Esophagus squamous epithelium (tissue), 4 donors: ENCODE results near the gene DGKD.

Source experiments
- POLR2A ChIP-seq, 4 donors: fragments of 450-650 bp; IDR thresholded peaks; one replicate each; pipeline ENCODE4 v1.6.1; 2017; ENCODE audit warnings: antibody characterized with exemption in 4 of 4, mild to moderate bottlenecking in 4 of 4, moderate library complexity in 3 of 4
- TF ChIP-seq, protein P1 (sequence below), 6 experiments: fragments of 450-650 bp in 4 of 6; fragments of 200-600 bp in 2 of 6; sonication (generic) in 2 of 6; IDR thresholded peaks; one replicate each; pipeline ENCODE4 v1.5.1; 2016 to 2019; ENCODE audit warnings: antibody characterized with exemption in 6 of 6, mild to moderate bottlenecking in 4 of 6, moderate library complexity in 4 of 6

DNA sequence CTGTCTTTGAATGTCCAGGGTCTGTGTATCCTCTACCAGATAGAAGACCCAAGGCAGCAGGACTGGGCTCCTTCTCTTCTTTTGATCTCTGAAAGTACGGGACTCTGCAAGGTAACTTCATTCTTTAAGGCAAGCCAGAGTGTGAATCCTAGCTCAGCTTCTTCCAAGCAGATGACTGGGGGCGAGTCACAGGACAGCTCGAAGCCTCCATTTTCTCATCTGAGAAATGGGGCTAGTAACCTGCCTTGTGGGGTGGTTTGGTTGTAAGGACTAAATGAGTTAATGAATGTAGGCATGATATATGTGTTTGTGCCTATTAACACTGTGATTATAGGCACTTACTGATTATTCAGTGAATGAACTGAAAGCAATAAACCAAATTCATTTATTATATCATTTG, 46.7 kb downstream of the DGKD start:
- TF ChIP-seq, protein P1, sequence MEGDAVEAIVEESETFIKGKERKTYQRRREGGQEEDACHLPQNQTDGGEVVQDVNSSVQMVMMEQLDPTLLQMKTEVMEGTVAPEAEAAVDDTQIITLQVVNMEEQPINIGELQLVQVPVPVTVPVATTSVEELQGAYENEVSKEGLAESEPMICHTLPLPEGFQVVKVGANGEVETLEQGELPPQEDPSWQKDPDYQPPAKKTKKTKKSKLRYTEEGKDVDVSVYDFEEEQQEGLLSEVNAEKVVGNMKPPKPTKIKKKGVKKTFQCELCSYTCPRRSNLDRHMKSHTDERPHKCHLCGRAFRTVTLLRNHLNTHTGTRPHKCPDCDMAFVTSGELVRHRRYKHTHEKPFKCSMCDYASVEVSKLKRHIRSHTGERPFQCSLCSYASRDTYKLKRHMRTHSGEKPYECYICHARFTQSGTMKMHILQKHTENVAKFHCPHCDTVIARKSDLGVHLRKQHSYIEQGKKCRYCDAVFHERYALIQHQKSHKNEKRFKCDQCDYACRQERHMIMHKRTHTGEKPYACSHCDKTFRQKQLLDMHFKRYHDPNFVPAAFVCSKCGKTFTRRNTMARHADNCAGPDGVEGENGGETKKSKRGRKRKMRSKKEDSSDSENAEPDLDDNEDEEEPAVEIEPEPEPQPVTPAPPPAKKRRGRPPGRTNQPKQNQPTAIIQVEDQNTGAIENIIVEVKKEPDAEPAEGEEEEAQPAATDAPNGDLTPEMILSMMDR (IDR thresholded peaks at IDR 0.05) = no peak
- no peak for TF ChIP-seq POLR2A (IDR thresholded peaks at IDR 0.05)
